Activated naive CD8-positive, alpha-beta T cell treated with anti-CD3 and anti-CD28 coated beads, Interleukin-2, amount 50 U/mL, for 24 hours (primary cell): ENCODE data around the gene C5AR1.
"Not testable (repeated sequence)": the region's sequence is repeated elsewhere in the genome, so short reads cannot be mapped to it uniquely, and the experiment has no call there.

ENCODE experiments used
- ATAC-seq: fragments of 150-1000 bp; cut with Tn5 transposase; one replicate; pipeline ENCODE4 v1.10.0; 2021
- DNase-seq: peaks from one replicate; pipeline ENCODE4 v3.0.0; 2021
- H3K27ac Mint-ChIP-seq: one replicate; pipeline ENCODE4 v1.8.0; 2021; ENCODE audit warnings: mild to moderate bottlenecking, mixed read lengths
- H3K27me3 Mint-ChIP-seq: one replicate; pipeline ENCODE4 v1.8.0; 2021; ENCODE audit warnings: mixed read lengths
- H3K36me3 Mint-ChIP-seq: one replicate; pipeline ENCODE4 v1.8.0; 2021; ENCODE audit warnings: low read depth, mixed read lengths
- H3K4me1 Mint-ChIP-seq: one replicate; pipeline ENCODE4 v1.8.0; 2021; ENCODE audit warnings: mixed read lengths
- H3K4me3 Mint-ChIP-seq: one replicate; pipeline ENCODE4 v1.8.0; 2021; ENCODE audit warnings: mild to moderate bottlenecking, moderate library complexity, mixed read lengths
- H3K9me3 Mint-ChIP-seq: one replicate; pipeline ENCODE4 v1.8.0; 2021; ENCODE audit warnings: mixed read lengths

C5AR1 gene

GRCh38 chr19:47274891-47275761 is 34.5 kb upstream of the C5AR1 start:
- H3K4me1 Mint-ChIP-seq = peaks cover 23% of the 10 kb centered on the region
- H3K9me3 Mint-ChIP-seq = no peaks in the 10 kb centered on the region
- peak overlapping the region; percentile 77 for H3K27ac Mint-ChIP-seq
- peak overlapping the region; percentile 75 for H3K4me3 Mint-ChIP-seq
- peak; percentile 26 for DNase-seq
- no peaks in the 10 kb centered on the region for H3K27me3 Mint-ChIP-seq
- ATAC-seq = peak; percentile 5
- peaks cover 6% of the 10 kb centered on the region for H3K36me3 Mint-ChIP-seq

- Mint-ChIP-seq H3K4me1 (peaks cover 23% of the 10 kb centered on the region), H3K36me3 (peaks cover 6% of the 10 kb centered on the region), H3K4me3 (peak overlapping the region; percentile 75), H3K27ac (peak overlapping the region; percentile 77), H3K27me3 (no peaks in the 10 kb centered on the region), H3K9me3 (no peaks in the 10 kb centered on the region)
- ATAC-seq (no peak), DNase-seq (no peak)
These were observed 33.7 kb upstream of the C5AR1 start for GRCh38 chr19:47275791-47276461.

GRCh38 chr19:47276513-47276912 is 33.1 kb upstream of the C5AR1 start:
- H3K36me3 Mint-ChIP-seq, DNase-seq, H3K27me3 Mint-ChIP-seq, H3K4me3 Mint-ChIP-seq, ATAC-seq, H3K27ac Mint-ChIP-seq, H3K9me3 Mint-ChIP-seq: not testable (repeated sequence)
- peaks cover 23% of the 10 kb centered on the region for H3K4me1 Mint-ChIP-seq

- Mint-ChIP-seq H3K4me3 (no peak overlapping the region), H3K9me3 (no peaks in the 10 kb centered on the region), H3K36me3 (peaks cover 6% of the 10 kb centered on the region), H3K27me3 (no peaks in the 10 kb centered on the region), H3K4me1 (peaks cover 12% of the 10 kb centered on the region), H3K27ac (no peak overlapping the region)
- no peak for ATAC-seq
- peak; percentile 69 for DNase-seq
These were observed 29.4 kb upstream of the C5AR1 start for GRCh38 chr19:47280183-47280797.

GRCh38 chr19:47283405-47284059 is 26.1 kb upstream of the C5AR1 start:
- no peak for ATAC-seq

GRCh38 chr19:47284324-47284899 is 25.2 kb upstream of the C5AR1 start:
- Mint-ChIP-seq H3K4me3 (no peak overlapping the region), H3K27ac (no peak overlapping the region), H3K27me3 (no peaks in the 10 kb centered on the region), H3K4me1 (peaks cover 10% of the 10 kb centered on the region), H3K9me3 (no peaks in the 10 kb centered on the region), H3K36me3 (no peaks in the 10 kb centered on the region)
- peak; percentile 44 for DNase-seq
- no peak for ATAC-seq

More at GRCh38 chr19:47283405-47284059, 26.1 kb upstream of the C5AR1 start:
- no peaks in the 10 kb centered on the region for H3K36me3 Mint-ChIP-seq
- H3K4me3 Mint-ChIP-seq = no peak overlapping the region
- no peak overlapping the region for H3K27ac Mint-ChIP-seq
- no peaks in the 10 kb centered on the region for H3K27me3 Mint-ChIP-seq
- H3K9me3 Mint-ChIP-seq = no peaks in the 10 kb centered on the region
- peaks cover 8% of the 10 kb centered on the region for H3K4me1 Mint-ChIP-seq
- DNase-seq = no peak

- ATAC-seq = peak; percentile 92
- peaks cover 4% of the 10 kb centered on the region for H3K4me1 Mint-ChIP-seq
- peaks cover 1% of the 10 kb centered on the region for H3K27me3 Mint-ChIP-seq
- no peak overlapping the region for H3K4me3 Mint-ChIP-seq
- no peaks in the 10 kb centered on the region for H3K36me3 Mint-ChIP-seq
- peak; percentile 81 for DNase-seq
- H3K9me3 Mint-ChIP-seq = no peaks in the 10 kb centered on the region
- no peak overlapping the region for H3K27ac Mint-ChIP-seq
These were observed 13.6 kb upstream of the C5AR1 start for GRCh38 chr19:47296036-47296435.

- not testable (repeated sequence) for H3K27ac Mint-ChIP-seq, H3K9me3 Mint-ChIP-seq, H3K36me3 Mint-ChIP-seq, H3K4me1 Mint-ChIP-seq, H3K4me3 Mint-ChIP-seq, ATAC-seq, DNase-seq
- H3K27me3 Mint-ChIP-seq = peaks cover 12% of the 10 kb centered on the region
These were observed 8.8 kb upstream of the C5AR1 start for GRCh38 chr19:47300867-47301266.

- no peak overlapping the region for H3K27ac Mint-ChIP-seq
- DNase-seq = no peak
- peaks cover 16% of the 10 kb centered on the region for H3K27me3 Mint-ChIP-seq
- no peaks in the 10 kb centered on the region for H3K9me3 Mint-ChIP-seq
- H3K4me1 Mint-ChIP-seq = peaks cover 7% of the 10 kb centered on the region
- ATAC-seq = no peak
- no peaks in the 10 kb centered on the region for H3K36me3 Mint-ChIP-seq
- H3K4me3 Mint-ChIP-seq = no peak overlapping the region
These were observed 7.4 kb upstream of the C5AR1 start for GRCh38 chr19:47302249-47302648.

GRCh38 chr19:47303966-47304365 is 5.7 kb upstream of the C5AR1 start:
- no peak overlapping the region for H3K4me3 Mint-ChIP-seq
- ATAC-seq = no peak
- H3K9me3 Mint-ChIP-seq = no peaks in the 10 kb centered on the region
- H3K27me3 Mint-ChIP-seq = peaks cover 19% of the 10 kb centered on the region
- no peaks in the 10 kb centered on the region for H3K36me3 Mint-ChIP-seq
- DNase-seq = no peak
- H3K4me1 Mint-ChIP-seq = peaks cover 7% of the 10 kb centered on the region
- H3K27ac Mint-ChIP-seq = no peak overlapping the region

- ATAC-seq = no peak
These were observed 4.3 kb upstream of the C5AR1 start for GRCh38 chr19:47305309-47305751.

GRCh38 chr19:47306303-47306702 is 3.4 kb upstream of the C5AR1 start:
- no peaks in the 10 kb centered on the region for H3K36me3 Mint-ChIP-seq
- H3K4me3 Mint-ChIP-seq = no peak overlapping the region
- H3K4me1 Mint-ChIP-seq = peaks cover 4% of the 10 kb centered on the region
- H3K27me3 Mint-ChIP-seq = peaks cover 32% of the 10 kb centered on the region
- no peak for DNase-seq
- no peak overlapping the region for H3K27ac Mint-ChIP-seq
- no peaks in the 10 kb centered on the region for H3K9me3 Mint-ChIP-seq
- no peak for ATAC-seq

More at GRCh38 chr19:47305309-47305751, 4.3 kb upstream of the C5AR1 start:
- Mint-ChIP-seq H3K4me1 (peaks cover 5% of the 10 kb centered on the region), H3K36me3 (no peaks in the 10 kb centered on the region), H3K4me3 (no peak overlapping the region), H3K27ac (no peak overlapping the region), H3K27me3 (peaks cover 25% of the 10 kb centered on the region), H3K9me3 (no peaks in the 10 kb centered on the region)
- DNase-seq = peak; percentile 69

- H3K27me3 Mint-ChIP-seq = peaks cover 38% of the 10 kb centered on the region
- ATAC-seq = no peak
- H3K9me3 Mint-ChIP-seq = no peaks in the 10 kb centered on the region
- no peaks in the 10 kb centered on the region for H3K36me3 Mint-ChIP-seq
- no peak overlapping the region for H3K27ac Mint-ChIP-seq
- H3K4me1 Mint-ChIP-seq = peaks cover 4% of the 10 kb centered on the region
- H3K4me3 Mint-ChIP-seq = no peak overlapping the region
- DNase-seq = no peak
These were observed 623 bp upstream of the C5AR1 start for GRCh38 chr19:47309038-47309437.

- no peaks in the 10 kb centered on the region for H3K36me3 Mint-ChIP-seq
- no peaks in the 10 kb centered on the region for H3K9me3 Mint-ChIP-seq
- DNase-seq (no peak), ATAC-seq (no peak)
- H3K4me1 Mint-ChIP-seq = peaks cover 5% of the 10 kb centered on the region
- no peak overlapping the region for H3K4me3 Mint-ChIP-seq
- H3K27ac Mint-ChIP-seq = no peak overlapping the region
- peaks cover 34% of the 10 kb centered on the region for H3K27me3 Mint-ChIP-seq
These were observed 662 bp downstream of the C5AR1 start for GRCh38 chr19:47310323-47310722.
